Hepatocyte (in vitro differentiated cells): ENCODE measurements around the gene DPY19L1. TPM values are rescaled to one million over a fixed set of nuclear protein-coding genes. Genes with fewer than 3 reads are reported as not detected.

Experiments used
- DNase-seq: peaks from one replicate; pipeline ENCODE4 v3.0.0-alpha.2; 2016; ENCODE audit warnings: low spot score
- H2AFZ ChIP-seq: fragments of 200-600 bp; sonication (generic); 2 replicates; pipeline ENCODE4 v1.6.0; 2016; ENCODE audit warnings: antibody characterized with exemption, mild to moderate bottlenecking
- H3K27ac ChIP-seq: fragments of 200-600 bp; sonication (generic); 2 replicates; pipeline ENCODE4 v1.5.1; 2016; ENCODE audit warnings: mild to moderate bottlenecking
- H3K27me3 ChIP-seq: fragments of 200-600 bp; sonication (generic); 2 replicates; pipeline ENCODE4 v1.6.1; 2016
- H3K36me3 ChIP-seq: fragments of 200-600 bp; sonication (generic); replicated peaks from 2 replicates; pipeline ENCODE4 v1.5.1; 2016; ENCODE audit warnings: low read depth; ENCODE audit not compliant: insufficient read depth
- H3K4me1 ChIP-seq: fragments of 200-600 bp; sonication (generic); 2 replicates; pipeline ENCODE4 v1.5.1; 2016; ENCODE audit warnings: mild to moderate bottlenecking, moderate library complexity; ENCODE audit not compliant: insufficient read depth
- H3K4me2 ChIP-seq: fragments of 200-600 bp; sonication (generic); 2 replicates; pipeline ENCODE4 v1.6.0; 2016
- H3K4me3 ChIP-seq: fragments of 200-600 bp; sonication (generic); 2 replicates; pipeline ENCODE4 v1.5.1; 2016; ENCODE audit warnings: mild to moderate bottlenecking
- H3K79me2 ChIP-seq: fragments of 200-600 bp; sonication (generic); 2 replicates; pipeline ENCODE4 v1.6.0; 2017; ENCODE audit warnings: mild to moderate bottlenecking
- H3K9me2 ChIP-seq: fragments of 200-600 bp; sonication (generic); replicated peaks from 2 replicates; pipeline ENCODE4 v1.6.0; 2017; ENCODE audit warnings: mild to moderate bottlenecking; ENCODE audit not compliant: insufficient read depth
- H3K9me3 ChIP-seq: fragments of 200-600 bp; sonication (generic); 2 replicates; pipeline ENCODE4 v1.5.1; 2016; ENCODE audit warnings: low read depth, mild to moderate bottlenecking
- H4K20me1 ChIP-seq: fragments of 200-600 bp; sonication (generic); 2 replicates; pipeline ENCODE4 v1.6.0; 2016; ENCODE audit warnings: mild to moderate bottlenecking; ENCODE audit not compliant: insufficient read depth, poor library complexity, severe bottlenecking
- EZH2 ChIP-seq: fragments of 200-600 bp; sonication (generic); IDR thresholded peaks from 2 replicates; pipeline ENCODE4 v1.6.1; 2016; ENCODE audit warnings: antibody characterized with exemption, mild to moderate bottlenecking, borderline replicate concordance
- EZH2phosphoT487 ChIP-seq: fragments of 200-600 bp; sonication (generic); IDR thresholded peaks from one replicate; pipeline ENCODE4 v1.6.1; 2018; ENCODE audit warnings: antibody characterized with exemption, mild to moderate bottlenecking, low read depth, moderate library complexity; ENCODE audit not compliant: unreplicated experiment, severe bottlenecking
- WGBS: methylation state at CpG from one replicate; pipeline ENCODE4 v1.1.6; 2016; ENCODE audit warnings: low lambda C conversion rate; ENCODE audit errors: missing lambda C conversion rate; 5-methylcytosine and 5-hydroxymethylcytosine counted together
- polyA plus RNA-seq: library from polyadenylated mRNA; unstranded; fragments of >200 nt; fragmentation: Nextera tagmentation; extraction: Ambion mirVana; gene quantifications from 2 replicates; pipeline ENCODE4 v1.2.1, GENCODE V29; 2016
- total RNA-seq: library from RNA; depleted of rRNA; stranded (reverse); fragments of >200 nt; gene quantifications from 2 replicates; pipeline ENCODE4 v1.2.3, GENCODE V29; 2014
- TF ChIP-seq, protein P1 (sequence below): fragments of 200-600 bp; sonication (generic); IDR thresholded peaks from 2 replicates; pipeline ENCODE4 v1.5.1; 2016; ENCODE audit warnings: antibody characterized with exemption, mild to moderate bottlenecking; ENCODE audit not compliant: poor library complexity

The DPY19L1 gene
- total and polyA plus RNA-seq, 2 experiments from 2014 or later: 7.6 to 16.7 TPM

DNA sequence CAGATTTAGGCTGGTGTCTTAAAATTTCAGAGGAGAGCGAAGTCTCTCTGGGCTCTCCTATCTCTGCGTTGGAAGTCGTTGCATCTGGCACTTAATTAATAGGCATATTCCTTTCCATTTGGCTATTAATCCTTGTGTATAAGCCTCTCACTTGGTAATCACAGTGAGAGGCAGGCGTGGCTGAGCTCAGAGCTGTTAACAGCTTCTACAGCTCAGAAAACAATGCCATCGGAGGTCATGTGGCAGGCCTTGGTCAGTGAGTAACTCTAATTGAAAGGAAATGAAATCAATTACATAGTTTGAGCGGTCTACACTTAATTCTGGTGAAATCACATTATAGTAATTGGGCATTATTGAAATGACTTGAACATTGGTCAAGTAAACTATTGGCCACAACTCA lies 135.1 kb downstream of the DPY19L1 start:
- no peaks in the 10 kb centered on the region for H3K36me3 ChIP-seq
- H3K4me1 ChIP-seq: no peaks in the 10 kb centered on the region
- no peak overlapping the region for H2AFZ ChIP-seq
- H3K9me2 ChIP-seq: no peaks in the 10 kb centered on the region
- no peak overlapping the region for H3K27ac ChIP-seq
- H3K79me2 ChIP-seq: no peaks in the 10 kb centered on the region
- no peaks in the 10 kb centered on the region for H3K27me3 ChIP-seq
- 85% methylated on average over 6 of the region's 6 CpGs for WGBS
- no peaks in the 10 kb centered on the region for H3K9me3 ChIP-seq
- DNase-seq: no peak
- TF ChIP-seq, protein P1, sequence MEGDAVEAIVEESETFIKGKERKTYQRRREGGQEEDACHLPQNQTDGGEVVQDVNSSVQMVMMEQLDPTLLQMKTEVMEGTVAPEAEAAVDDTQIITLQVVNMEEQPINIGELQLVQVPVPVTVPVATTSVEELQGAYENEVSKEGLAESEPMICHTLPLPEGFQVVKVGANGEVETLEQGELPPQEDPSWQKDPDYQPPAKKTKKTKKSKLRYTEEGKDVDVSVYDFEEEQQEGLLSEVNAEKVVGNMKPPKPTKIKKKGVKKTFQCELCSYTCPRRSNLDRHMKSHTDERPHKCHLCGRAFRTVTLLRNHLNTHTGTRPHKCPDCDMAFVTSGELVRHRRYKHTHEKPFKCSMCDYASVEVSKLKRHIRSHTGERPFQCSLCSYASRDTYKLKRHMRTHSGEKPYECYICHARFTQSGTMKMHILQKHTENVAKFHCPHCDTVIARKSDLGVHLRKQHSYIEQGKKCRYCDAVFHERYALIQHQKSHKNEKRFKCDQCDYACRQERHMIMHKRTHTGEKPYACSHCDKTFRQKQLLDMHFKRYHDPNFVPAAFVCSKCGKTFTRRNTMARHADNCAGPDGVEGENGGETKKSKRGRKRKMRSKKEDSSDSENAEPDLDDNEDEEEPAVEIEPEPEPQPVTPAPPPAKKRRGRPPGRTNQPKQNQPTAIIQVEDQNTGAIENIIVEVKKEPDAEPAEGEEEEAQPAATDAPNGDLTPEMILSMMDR: no peak
- TF ChIP-seq EZH2: no peak
- TF ChIP-seq EZH2phosphoT487: no peak
- H3K4me2 ChIP-seq: no peak overlapping the region
- H3K4me3 ChIP-seq: no peak overlapping the region
- no peaks in the 10 kb centered on the region for H4K20me1 ChIP-seq

DNA sequence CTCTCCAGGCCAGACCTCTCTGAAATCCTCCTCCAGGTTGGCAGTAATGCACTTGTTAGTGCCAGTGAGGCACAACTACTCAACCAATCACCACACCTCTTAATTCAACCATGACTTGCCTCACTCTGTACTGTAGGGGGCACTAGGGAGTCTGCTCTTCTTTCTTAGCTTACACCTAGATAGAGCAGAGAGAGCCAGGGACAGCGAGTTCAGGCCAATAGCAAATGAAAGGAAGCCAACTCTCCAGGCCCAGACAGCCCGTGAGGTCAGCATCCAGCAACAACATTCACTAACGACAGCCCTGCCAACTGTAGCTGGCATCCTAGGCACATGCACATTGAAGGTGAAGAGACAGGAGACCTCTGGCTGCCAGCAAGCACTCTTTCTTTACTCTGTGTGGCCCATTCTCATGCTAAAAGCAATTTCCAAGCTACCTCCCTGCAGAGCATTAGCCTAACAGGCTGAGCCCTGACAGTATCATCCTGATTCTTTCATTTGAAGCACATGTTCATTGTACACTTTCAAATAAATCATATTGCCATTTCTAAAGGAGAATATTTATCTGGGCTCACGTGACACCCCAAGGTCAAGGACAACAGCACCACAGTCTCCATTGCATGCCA lies 136.3 kb downstream of the DPY19L1 start:
- Histone ChIP-seq H3K9me3 (no peaks in the 10 kb centered on the region), H3K4me2 (no peak overlapping the region), H4K20me1 (no peaks in the 10 kb centered on the region), H3K4me1 (no peaks in the 10 kb centered on the region), H2AFZ (no peak overlapping the region), H3K9me2 (no peaks in the 10 kb centered on the region), H3K36me3 (no peaks in the 10 kb centered on the region), H3K79me2 (no peaks in the 10 kb centered on the region), H3K27me3 (no peaks in the 10 kb centered on the region), H3K27ac (no peak overlapping the region), H3K4me3 (no peak overlapping the region)
- 86% methylated on average over 4 of the region's 4 CpGs for WGBS
- DNase-seq: no peak
- no peak for TF ChIP-seq EZH2
- TF ChIP-seq, protein P1: no peak
- no peak for TF ChIP-seq EZH2phosphoT487

DNA sequence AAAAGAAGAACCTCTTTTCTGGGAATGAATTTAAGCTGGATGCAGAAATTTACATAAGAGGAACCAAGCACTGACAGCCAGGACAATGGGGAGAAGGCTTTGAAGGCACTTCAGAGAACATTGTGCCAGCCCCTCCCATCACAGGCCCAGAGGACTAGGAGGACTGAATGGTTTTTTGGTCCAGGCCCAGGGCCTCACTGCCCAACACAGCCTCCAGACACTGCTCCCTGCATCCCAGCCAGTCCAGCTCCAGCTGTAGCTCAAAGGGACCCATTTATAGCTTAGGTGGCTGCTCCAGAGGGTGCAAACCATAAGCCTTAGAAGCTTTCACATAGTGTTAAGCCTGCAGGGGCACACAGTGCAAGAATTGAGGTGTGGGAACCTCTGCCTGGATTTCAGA lies 142.1 kb downstream of the DPY19L1 start:
- Histone ChIP-seq H3K9me2 (no peaks in the 10 kb centered on the region), H3K36me3 (no peaks in the 10 kb centered on the region), H3K79me2 (no peaks in the 10 kb centered on the region), H3K9me3 (no peaks in the 10 kb centered on the region), H3K4me2 (no peak overlapping the region), H4K20me1 (no peaks in the 10 kb centered on the region), H2AFZ (no peak overlapping the region), H3K27ac (no peak overlapping the region), H3K4me1 (no peaks in the 10 kb centered on the region), H3K27me3 (no peaks in the 10 kb centered on the region), H3K4me3 (no peak overlapping the region)
- no peak for TF ChIP-seq EZH2phosphoT487
- no peak for TF ChIP-seq EZH2
- TF ChIP-seq, protein P1: no peak
- DNase-seq: no peak

DNA sequence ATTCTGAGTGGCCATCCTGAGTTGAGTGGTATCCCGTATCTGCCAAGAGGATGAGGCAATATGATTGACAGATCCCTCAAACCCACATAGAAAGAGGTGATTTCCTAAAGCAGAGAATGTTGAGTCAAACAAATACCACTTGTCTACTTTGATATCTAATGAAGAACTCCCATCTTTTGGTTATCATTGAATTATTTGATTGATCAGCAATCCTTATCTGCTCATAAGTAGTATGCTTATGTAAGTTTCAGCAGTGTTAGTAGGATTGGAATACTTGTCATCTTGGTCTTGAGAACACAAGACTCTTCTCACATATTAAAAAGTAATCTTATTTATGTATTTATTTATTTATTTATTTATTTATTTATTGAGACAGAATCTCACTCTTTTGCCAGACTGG lies 147.3 kb downstream of the DPY19L1 start:
- Histone ChIP-seq H3K79me2 (no peaks in the 10 kb centered on the region), H2AFZ (no peak overlapping the region), H3K9me3 (no peaks in the 10 kb centered on the region), H3K36me3 (no peaks in the 10 kb centered on the region), H3K9me2 (no peaks in the 10 kb centered on the region), H3K27me3 (no peaks in the 10 kb centered on the region), H3K4me2 (no peak overlapping the region), H3K4me1 (no peaks in the 10 kb centered on the region), H3K4me3 (no peak overlapping the region), H3K27ac (no peak overlapping the region), H4K20me1 (no peaks in the 10 kb centered on the region)
- 90% methylated on average over 1 of the region's 1 CpG for WGBS
- TF ChIP-seq EZH2: no peak
- TF ChIP-seq EZH2phosphoT487: no peak
- TF ChIP-seq, protein P1: no peak
- DNase-seq: no peak
